DMS 273 treated with DMSO at 0.1 percent for 48 hours (cell line): ENCODE measurements around the gene LTBR.

Experiments used
- DNase-seq: peaks from one replicate; lab custom pipeline; 2025; lab: John Stamatoyannopoulos, UW

LTBR gene

GRCh38 chr12:6368906-6369525 is 14.9 kb upstream of the LTBR start:
- DNase-seq = no peak

GRCh38 chr12:6369916-6370575 is 13.9 kb upstream of the LTBR start:
- no peak for DNase-seq

- no peak for DNase-seq
These were observed 13.4 kb upstream of the LTBR start for GRCh38 chr12:6370576-6370935.

GRCh38 chr12:6370994-6371754 is 12.8 kb upstream of the LTBR start:
- DNase-seq = no peak

GRCh38 chr12:6372403-6373003 is 11.5 kb upstream of the LTBR start:
- no peak for DNase-seq

- DNase-seq = no peak
These were observed 10.8 kb upstream of the LTBR start for GRCh38 chr12:6373022-6373787.

- no peak for DNase-seq
These were observed 9.8 kb upstream of the LTBR start for GRCh38 chr12:6374028-6374785.

GRCh38 chr12:6374786-6375160 is 9.2 kb upstream of the LTBR start:
- DNase-seq = no peak

- DNase-seq = no peak
These were observed 8.5 kb upstream of the LTBR start, which contains the start of gene SCNN1A for GRCh38 chr12:6375269-6376078. SCNN1A (minus strand) TSS chr12:6375563; CDS start chr12:6374783, 780 bp downstream.

GRCh38 chr12:6376079-6376869 is 7.7 kb upstream of the LTBR start:
- no peak for DNase-seq

GRCh38 chr12:6376870-6377666 is 6.9 kb upstream of the LTBR start:
- no peak for DNase-seq

- DNase-seq = no peak
These were observed 6.3 kb upstream of the LTBR start for GRCh38 chr12:6377667-6377994.

GRCh38 chr12:6378709-6379472 is 5.1 kb upstream of the LTBR start:
- DNase-seq = no peak

GRCh38 chr12:6380141-6381121 is 3.5 kb upstream of the LTBR start:
- DNase-seq = no peak

GRCh38 chr12:6382371-6382770 is 1.6 kb upstream of the LTBR start:
- DNase-seq = no peak

- no peak for DNase-seq
These were observed 980 bp upstream of the LTBR start for GRCh38 chr12:6382982-6383381.
